ENCODE results near the gene NR2F2. TPM values are rescaled to one million over a fixed set of nuclear protein-coding genes. Genes with fewer than 3 reads are reported as not detected.

NR2F2 gene
- total RNA-seq, 1 experiment from 2014 or later = 72.1 TPM

GRCh38 chr15:96335411-96336024 lies 5.0 kb downstream of the NR2F2 start:
- Histone ChIP-seq H4K20me1 (ENCODE audit: insufficient read depth) (peaks cover 57% of the 10 kb centered on the region), H2AFZ (no peak overlapping the region), H3K4me3 (peak overlapping the region; percentile 90), H3K9me2 (ENCODE audit: insufficient read depth) (no peaks in the 10 kb centered on the region), H3K27ac (no peak overlapping the region), H3K4me2 (peak overlapping the region; percentile 94), H3K4me1 (replicated peaks; ENCODE audit: insufficient read depth) (peaks cover 55% of the 10 kb centered on the region), H3K27me3 (ENCODE audit: insufficient read depth, low read depth) (no peaks in the 10 kb centered on the region), H3K9me3 (ENCODE audit: insufficient read depth, low read depth) (no peaks in the 10 kb centered on the region), H3K36me3 (ENCODE audit: low read depth) (peaks cover 47% of the 10 kb centered on the region), H3K79me2 (ENCODE audit: low read depth) (peaks cover 95% of the 10 kb centered on the region), H3F3A (ENCODE audit: insufficient read depth, low read depth) (peaks cover 7% of the 10 kb centered on the region; the same call in 1 of the 2 replicates)
- intact Hi-C loops (cut with micrococcal nuclease; ENCODE audit: unreplicated experiment) = no loop called here
- TSS peak; percentile 2 for BruUV-seq (replicated peaks)
- ChIA-PET POLR2A (ENCODE audit: unreplicated experiment) (no interaction called here), CTCF (no interaction called here)
- DNase-seq = no peak
- no peak for TF ChIP-seq EZH2 (IDR thresholded peaks at IDR 0.05; ENCODE audit: low read depth)
- TF ChIP-seq, protein P1, sequence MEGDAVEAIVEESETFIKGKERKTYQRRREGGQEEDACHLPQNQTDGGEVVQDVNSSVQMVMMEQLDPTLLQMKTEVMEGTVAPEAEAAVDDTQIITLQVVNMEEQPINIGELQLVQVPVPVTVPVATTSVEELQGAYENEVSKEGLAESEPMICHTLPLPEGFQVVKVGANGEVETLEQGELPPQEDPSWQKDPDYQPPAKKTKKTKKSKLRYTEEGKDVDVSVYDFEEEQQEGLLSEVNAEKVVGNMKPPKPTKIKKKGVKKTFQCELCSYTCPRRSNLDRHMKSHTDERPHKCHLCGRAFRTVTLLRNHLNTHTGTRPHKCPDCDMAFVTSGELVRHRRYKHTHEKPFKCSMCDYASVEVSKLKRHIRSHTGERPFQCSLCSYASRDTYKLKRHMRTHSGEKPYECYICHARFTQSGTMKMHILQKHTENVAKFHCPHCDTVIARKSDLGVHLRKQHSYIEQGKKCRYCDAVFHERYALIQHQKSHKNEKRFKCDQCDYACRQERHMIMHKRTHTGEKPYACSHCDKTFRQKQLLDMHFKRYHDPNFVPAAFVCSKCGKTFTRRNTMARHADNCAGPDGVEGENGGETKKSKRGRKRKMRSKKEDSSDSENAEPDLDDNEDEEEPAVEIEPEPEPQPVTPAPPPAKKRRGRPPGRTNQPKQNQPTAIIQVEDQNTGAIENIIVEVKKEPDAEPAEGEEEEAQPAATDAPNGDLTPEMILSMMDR (conservative IDR thresholded peaks at IDR 0.05) = no peak

DNA sequence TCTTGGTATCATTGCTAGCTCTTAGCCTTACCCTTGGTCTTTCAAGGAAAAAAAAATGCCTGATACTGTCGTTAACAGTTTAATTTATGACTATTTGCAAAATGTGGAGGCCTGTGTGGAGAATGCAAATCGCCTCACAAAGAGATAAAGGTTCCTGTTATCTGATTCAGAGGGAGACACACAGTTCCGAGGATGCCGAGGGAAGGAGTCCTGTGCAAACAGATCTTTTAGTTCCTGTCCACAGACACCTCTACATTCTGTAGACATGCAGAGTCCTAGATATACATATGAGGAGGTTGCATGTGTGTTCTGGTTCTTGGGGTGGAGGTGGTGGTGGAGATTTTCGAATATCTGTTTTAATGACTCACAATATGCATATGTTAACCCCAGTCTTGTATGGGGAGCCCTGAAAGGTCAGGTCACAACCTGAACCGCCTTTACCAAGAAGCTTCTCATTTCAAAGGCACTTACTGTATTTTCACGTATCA lies 5.7 kb downstream of the NR2F2 start:
- Histone ChIP-seq H3K9me2 (ENCODE audit: insufficient read depth) (no peaks in the 10 kb centered on the region), H2AFZ (no peak overlapping the region), H3K27ac (no peak overlapping the region), H3K4me2 (peak overlapping the region; percentile 94), H3F3A (ENCODE audit: insufficient read depth, low read depth) (peaks cover 4% of the 10 kb centered on the region; the same call in 1 of the 2 replicates), H3K36me3 (ENCODE audit: low read depth) (peaks cover 47% of the 10 kb centered on the region), H4K20me1 (ENCODE audit: insufficient read depth) (peaks cover 57% of the 10 kb centered on the region), H3K4me1 (replicated peaks; ENCODE audit: insufficient read depth) (peaks cover 55% of the 10 kb centered on the region), H3K4me3 (peak overlapping the region; percentile 90), H3K27me3 (ENCODE audit: insufficient read depth, low read depth) (no peaks in the 10 kb centered on the region), H3K79me2 (ENCODE audit: low read depth) (peaks cover 96% of the 10 kb centered on the region), H3K9me3 (ENCODE audit: insufficient read depth, low read depth) (no peaks in the 10 kb centered on the region)
- BruUV-seq (replicated peaks) = no TSS peak
- CTCF ChIA-PET = interaction anchor here (0.6 kb wide), 1 partner anchor 9 kb away, joined by 4 read pairs; no protein-coding TSS in a partner anchor
- no peak for DNase-seq
- intact Hi-C loops (cut with micrococcal nuclease; ENCODE audit: unreplicated experiment) = no loop called here
- POLR2A ChIA-PET (ENCODE audit: unreplicated experiment) = interaction anchor here (0.6 to 0.7 kb wide), 2 partner anchors 20 to 48 kb away, joined by 5 to 6 read pairs; no protein-coding TSS in a partner anchor
- TF ChIP-seq, protein P1 (conservative IDR thresholded peaks at IDR 0.05) = no peak
- no peak for TF ChIP-seq EZH2 (IDR thresholded peaks at IDR 0.05; ENCODE audit: low read depth)

GRCh38 chr15:96336596-96337364 lies 6.3 kb downstream of the NR2F2 start:
- H3K4me1 ChIP-seq (replicated peaks; ENCODE audit: insufficient read depth) = peaks cover 55% of the 10 kb centered on the region

More at GRCh38 chr15:96336596-96337364, 6.3 kb downstream of the NR2F2 start:
- peaks cover 47% of the 10 kb centered on the region for H3K36me3 ChIP-seq (ENCODE audit: low read depth)
- ChIA-PET CTCF (interaction anchor here (0.6 kb wide), 2 partner anchors 10 to 419 kb away, joined by 4 to 5 read pairs; no protein-coding TSS in a partner anchor), POLR2A (ENCODE audit: unreplicated experiment) (interaction anchor here (0.5 to 0.7 kb wide), 3 partner anchors 19 to 59 kb away, joined by 4 to 6 read pairs (median 5); no protein-coding TSS in a partner anchor)
- H3K9me3 ChIP-seq (ENCODE audit: insufficient read depth, low read depth) = no peaks in the 10 kb centered on the region
- TF ChIP-seq, protein P1 (conservative IDR thresholded peaks at IDR 0.05) = no peak
- TF ChIP-seq EZH2 (IDR thresholded peaks at IDR 0.05; ENCODE audit: low read depth) = no peak
- peak overlapping the region; percentile 90 for H3K4me3 ChIP-seq
- BruUV-seq (replicated peaks) = no TSS peak
- H2AFZ ChIP-seq = no peak overlapping the region
- DNase-seq = no peak
- H3K27me3 ChIP-seq (ENCODE audit: insufficient read depth, low read depth) = no peaks in the 10 kb centered on the region
- H3K79me2 ChIP-seq (ENCODE audit: low read depth) = peaks cover 96% of the 10 kb centered on the region
- H4K20me1 ChIP-seq (ENCODE audit: insufficient read depth) = peaks cover 57% of the 10 kb centered on the region
- peak overlapping the region; percentile 94 for H3K4me2 ChIP-seq
- H3K9me2 ChIP-seq (ENCODE audit: insufficient read depth) = no peaks in the 10 kb centered on the region
- no peak overlapping the region for H3K27ac ChIP-seq
- intact Hi-C loops (cut with micrococcal nuclease; ENCODE audit: unreplicated experiment) = no loop called here
- peaks cover 4% of the 10 kb centered on the region; the same call in 1 of the 2 replicates for H3F3A ChIP-seq (ENCODE audit: insufficient read depth, low read depth)
